ENCODE data around the gene NAT16.
"Not testable (repeated sequence)": the region's sequence is repeated elsewhere in the genome, so short reads cannot be mapped to it uniquely, and the experiment has no call there.

Gene NAT16

DNA sequence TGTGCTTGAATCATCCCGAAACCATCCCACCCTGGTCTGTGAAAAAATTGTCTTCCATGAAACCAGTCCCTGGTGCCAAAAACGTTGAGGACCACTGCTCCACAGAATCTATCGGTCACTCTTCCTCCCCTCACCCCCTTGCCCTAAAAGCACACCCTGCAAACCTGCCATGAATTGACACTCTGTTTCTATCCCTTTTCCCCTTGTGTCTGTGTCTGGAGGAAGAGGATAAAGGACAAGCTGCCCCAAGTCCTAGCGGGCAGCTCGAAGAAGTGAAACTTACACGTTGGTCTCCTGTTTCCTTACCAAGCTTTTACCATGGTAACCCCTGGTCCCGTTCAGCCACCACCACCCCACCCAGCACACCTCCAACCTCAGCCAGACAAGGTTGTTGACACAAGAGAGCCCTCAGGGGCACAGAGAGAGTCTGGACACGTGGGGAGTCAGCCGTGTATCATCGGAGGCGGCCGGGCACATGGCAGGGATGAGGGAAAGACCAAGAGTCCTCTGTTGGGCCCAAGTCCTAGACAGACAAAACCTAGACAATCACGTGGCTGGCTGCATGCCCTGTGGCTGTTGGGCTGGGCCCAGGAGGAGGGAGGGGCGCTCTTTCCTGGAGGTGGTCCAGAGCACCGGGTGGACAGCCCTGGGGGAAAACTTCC is 54.0 kb downstream of the NAT16 start:
- no peak for DNase-seq (ENCODE audit: low read depth in 3 of 3)

DNA sequence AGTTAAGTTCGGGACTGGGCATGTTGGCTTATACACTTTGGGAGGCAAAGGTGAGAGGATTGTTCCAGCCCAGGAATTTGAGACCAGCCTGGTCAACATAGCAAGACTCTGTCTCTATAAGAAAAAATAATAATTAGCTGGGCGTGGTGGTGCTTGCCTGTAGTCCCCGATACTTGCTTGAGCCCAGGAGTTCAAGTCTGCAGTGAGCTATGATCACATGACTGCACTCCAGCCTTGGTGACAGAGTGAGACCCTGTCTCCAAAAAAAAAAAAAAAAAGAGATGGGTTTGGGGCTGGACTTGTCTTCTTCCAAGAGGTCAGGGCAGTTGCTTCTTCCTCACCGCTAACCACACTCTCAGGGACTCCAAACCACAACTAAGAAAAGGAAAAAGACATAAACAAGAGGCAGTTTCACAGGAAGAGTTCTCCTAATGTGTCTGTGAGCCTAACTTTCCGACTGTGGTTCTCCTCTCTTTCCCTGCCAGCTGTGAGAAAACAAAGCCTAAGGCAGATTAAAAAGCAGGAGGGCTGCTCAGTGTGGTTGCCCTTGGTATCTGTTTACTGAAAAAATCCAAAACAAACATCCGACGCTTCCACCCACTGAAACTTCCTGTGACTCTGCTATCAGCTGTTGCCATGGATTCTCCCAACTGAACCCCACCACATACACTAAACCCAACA is 55.6 kb downstream of the NAT16 start:
- DNase-seq (ENCODE audit: low read depth in 3 of 3): no peak

DNA sequence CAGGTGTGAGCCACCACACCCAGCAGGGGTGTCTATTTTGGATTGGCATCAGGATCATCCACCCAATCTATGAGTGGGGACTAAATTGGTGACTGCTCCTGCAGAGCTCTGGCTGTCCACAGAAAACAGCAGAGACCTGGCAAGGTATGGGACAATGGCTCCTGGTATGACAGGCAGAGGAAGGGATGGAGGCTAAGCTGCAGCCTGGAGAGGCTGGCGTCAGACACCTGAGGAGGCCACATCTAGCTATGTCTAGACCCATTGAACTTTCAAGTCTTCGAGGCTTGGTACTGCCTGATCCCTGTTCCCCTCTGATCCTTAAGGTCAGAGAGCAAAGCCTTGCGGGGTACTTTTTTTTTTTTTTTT is 56.4 kb downstream of the NAT16 start:
- DNase-seq (ENCODE audit: low read depth in 3 of 3): no peak

DNA sequence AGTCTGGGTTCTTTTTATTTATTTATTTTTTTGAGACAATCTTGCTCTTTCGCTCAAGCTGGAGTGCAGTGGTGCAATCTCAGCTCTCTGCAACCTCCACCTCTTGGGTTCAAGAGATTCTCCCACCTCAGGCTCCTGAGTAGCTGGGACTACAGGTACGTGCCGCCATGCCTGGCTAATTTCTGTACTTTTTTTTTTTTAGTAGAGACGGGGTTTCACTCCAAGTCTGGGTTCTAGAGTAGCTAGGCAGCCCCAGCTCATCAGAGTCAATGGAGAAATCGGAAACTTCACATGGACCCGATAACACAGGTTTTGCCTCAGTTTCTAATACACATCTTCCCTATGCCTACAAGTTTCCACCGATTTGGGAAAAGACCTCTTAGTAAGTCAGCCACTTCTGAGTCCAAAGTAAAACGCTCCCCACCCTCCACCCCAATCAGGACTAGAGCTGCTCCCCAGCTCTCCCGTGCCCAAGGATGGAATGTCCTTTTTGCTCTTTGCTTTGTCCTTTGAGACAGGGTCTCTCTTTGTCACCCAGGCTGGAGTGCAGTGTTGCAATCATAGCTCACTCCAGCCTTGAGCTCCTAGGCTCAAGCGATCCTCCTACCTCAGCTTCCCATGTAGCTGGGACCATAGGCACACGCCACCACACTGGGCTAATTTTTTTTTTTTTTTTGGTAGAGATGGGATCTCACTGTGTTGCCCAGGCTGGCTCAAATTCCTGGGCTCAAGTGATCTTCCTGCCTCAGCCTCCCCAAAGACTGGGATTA is 57.0 kb downstream of the NAT16 start:
- no peak for DNase-seq (ENCODE audit: low read depth in 3 of 3)

GRCh38 chr7:101121991-101122932 is 57.8 kb downstream of the NAT16 start:
- DNase-seq (ENCODE audit: low read depth in 3 of 3): no peak

- not testable (repeated sequence) for DNase-seq (ENCODE audit: low read depth in 3 of 3)
Observed at GRCh38 chr7:101121631-101121990, 58.5 kb downstream of the NAT16 start.

All from stimulated activated CD4-positive, alpha-beta T cell treated with anti-CD3 and anti-CD28 coated beads, TNF-alpha, amount 100 ng/mL, for 48 hours (primary cell).